IMR-90 (cell line): ENCODE data around the gene CDHR4. TPM values are rescaled to one million over a fixed set of nuclear protein-coding genes. Genes with fewer than 3 reads are reported as not detected.
A peak's percentile ranks its signal among the peaks of the same experiment; 100 is the strongest.

Source experiments
- ATAC-seq: fragments of 200-7000 bp; cut with Tn5 transposase; 2 replicates; pipeline ENCODE4 v1.9.1; 2020; ENCODE audit warnings: low read depth, mild to moderate bottlenecking, moderate library complexity
- BruUV-seq: library from RNA; stranded (reverse); fragments of 400-500 nt; replicated peaks from 2 replicates; lab custom pipeline; 2021; lab: Mats Ljungman, UMichigan
- CTCF ChIA-PET: fragments of 300-600 bp; formaldehyde crosslinking; extraction: SDS; loops from one replicate; lab custom pipeline; 2021; ENCODE audit warnings: antibody characterized with exemption; lab: Yijun Ruan, JAX
- POLR2A ChIA-PET: fragments of 300-600 bp; sonication (Branson Sonifier 250); formaldehyde crosslinking; loops from one replicate; lab custom pipeline; 2022; ENCODE audit warnings: antibody characterized with exemption; ENCODE audit not compliant: unreplicated experiment; lab: Charles Lee
- DNase-seq: peaks from one replicate; pipeline ENCODE4 v3.0.0; 2013
- H2AFZ ChIP-seq: replicated peaks from 2 replicates; pipeline ENCODE3; 2013; ENCODE audit warnings: low read length, mild to moderate bottlenecking; ENCODE audit not compliant: poor library complexity
- H2AK5ac ChIP-seq: 2 replicates; pipeline ENCODE4 v1.6.1; 2013; ENCODE audit warnings: low read depth, low read length, inconsistent platforms
- H2AK9ac ChIP-seq: replicated peaks from 2 replicates; pipeline ENCODE3; 2013; ENCODE audit warnings: mild to moderate bottlenecking, low read depth, low read length, moderate library complexity; ENCODE audit not compliant: poor library complexity
- H2BK120ac ChIP-seq: 2 replicates; pipeline ENCODE4 v1.6.1; 2013; ENCODE audit warnings: low read depth, low read length, inconsistent platforms
- H2BK15ac ChIP-seq: 3 replicates; pipeline ENCODE4 v1.6.1; 2013; ENCODE audit warnings: low read depth, low read length, inconsistent platforms
- H2BK20ac ChIP-seq: 2 replicates; pipeline ENCODE4 v1.6.1; 2013; ENCODE audit warnings: low read depth, mild to moderate bottlenecking, inconsistent platforms, low read length, moderate library complexity
- H2BK5ac ChIP-seq: 2 replicates; pipeline ENCODE4 v1.6.1; 2013; ENCODE audit warnings: mild to moderate bottlenecking, low read depth, low read length, inconsistent platforms; ENCODE audit not compliant: poor library complexity, severe bottlenecking
- H3K14ac ChIP-seq: replicated peaks from 2 replicates; pipeline ENCODE4 v1.6.1; 2013; ENCODE audit warnings: low read depth, low read length, inconsistent platforms
- H3K18ac ChIP-seq: 2 replicates; pipeline ENCODE4 v1.6.1; 2013; ENCODE audit warnings: low read depth, low read length, control low read depth
- H3K23ac ChIP-seq: 2 replicates; pipeline ENCODE4 v1.6.1; 2013; ENCODE audit warnings: low read depth, low read length, inconsistent platforms
- H3K27ac ChIP-seq: 2 replicates; pipeline ENCODE4 v1.5.1; 2013; ENCODE audit warnings: mild to moderate bottlenecking, control low read depth, low read length; ENCODE audit not compliant: insufficient read depth
- H3K27me3 ChIP-seq: 2 replicates; pipeline ENCODE4 v1.6.1; 2013; ENCODE audit warnings: low read length; ENCODE audit not compliant: control insufficient read depth, insufficient read depth
- H3K36me3 ChIP-seq: 2 replicates; pipeline ENCODE4 v1.6.1; 2013; ENCODE audit warnings: low read length, mixed read lengths; ENCODE audit not compliant: control insufficient read depth, insufficient read depth
- H3K4ac ChIP-seq: 2 replicates; pipeline ENCODE4 v1.6.1; 2013; ENCODE audit warnings: low read depth, low read length, inconsistent platforms
- H3K4me1 ChIP-seq: 2 replicates; pipeline ENCODE4 v1.6.1; 2013; ENCODE audit warnings: low read length, mixed read lengths; ENCODE audit not compliant: control insufficient read depth, insufficient read depth
- H3K4me2 ChIP-seq: 2 replicates; pipeline ENCODE4 v1.6.1; 2013; ENCODE audit warnings: low read depth, mild to moderate bottlenecking, control low read depth, low read length, moderate library complexity
- H3K4me3 ChIP-seq: 2 replicates; pipeline ENCODE4 v1.5.1; 2013; ENCODE audit warnings: low read depth, mild to moderate bottlenecking, control low read depth, low read length, moderate library complexity; ENCODE audit not compliant: insufficient read depth
- H3K56ac ChIP-seq: 2 replicates; pipeline ENCODE4 v1.6.1; 2013; ENCODE audit warnings: low read length, inconsistent platforms; ENCODE audit not compliant: insufficient read depth; ENCODE audit errors: extremely low read depth
- H3K79me1 ChIP-seq, 2 experiments: 2 replicates each; pipeline ENCODE4 v1.6.1; 2013; ENCODE audit warnings: low read length in 2 of 2, inconsistent platforms in 1 of 2, low read depth in 1 of 2
- H3K9ac ChIP-seq: 2 replicates; pipeline ENCODE4 v1.6.1; 2013; ENCODE audit warnings: low read depth, low read length, control low read depth
- H3K9me1 ChIP-seq: 2 replicates; pipeline ENCODE4 v1.6.1; 2013; ENCODE audit warnings: low read length, inconsistent platforms; ENCODE audit not compliant: insufficient read depth
- H3K9me3 ChIP-seq: 2 replicates; pipeline ENCODE4 v1.6.1; 2013; ENCODE audit warnings: low read length; ENCODE audit not compliant: control insufficient read depth, insufficient read depth
- H4K20me1 ChIP-seq: 2 replicates; pipeline ENCODE4 v1.6.1; 2013; ENCODE audit warnings: low read length, inconsistent platforms; ENCODE audit not compliant: insufficient read depth
- H4K5ac ChIP-seq: 2 replicates; pipeline ENCODE4 v1.6.1; 2013; ENCODE audit warnings: mild to moderate bottlenecking, low read depth, low read length, control low read depth
- H4K8ac ChIP-seq, 2 experiments: 2 replicates each; pipeline ENCODE4 v1.6.1; 2013; ENCODE audit warnings: low read depth in 2 of 2, low read length in 2 of 2, control low read depth in 1 of 2, inconsistent platforms in 1 of 2
- H4K91ac ChIP-seq: 2 replicates; pipeline ENCODE4 v1.6.1; 2013; ENCODE audit warnings: low read depth, low read length, inconsistent platforms; ENCODE audit not compliant: insufficient read depth
- BHLHE40 ChIP-seq: fragments of 150-350 bp; IDR thresholded peaks from 2 replicates; pipeline ENCODE4 v1.6.1; 2016; ENCODE audit warnings: mild to moderate bottlenecking, low read depth, low read length
- CHD1 ChIP-seq: IDR thresholded peaks from 2 replicates; pipeline ENCODE4 v1.6.1; 2012; ENCODE audit warnings: low read depth, low read length, improper control_type of control experiment
- CTCF ChIP-seq: conservative IDR thresholded peaks from 2 replicates; pipeline ENCODE4 v1.5.1; 2012; ENCODE audit warnings: mild to moderate bottlenecking, low read depth, low read length, improper control_type of control experiment
- ELK1 ChIP-seq: fragments of 150-350 bp; IDR thresholded peaks from 2 replicates; pipeline ENCODE4 v1.6.1; 2016; ENCODE audit warnings: low read depth, mild to moderate bottlenecking, low read length, moderate library complexity, borderline replicate concordance
- FOS ChIP-seq: fragments of 150-350 bp; IDR thresholded peaks from 2 replicates; pipeline ENCODE4 v1.6.1; 2016; ENCODE audit warnings: low read depth, low read length
- MAZ ChIP-seq: IDR thresholded peaks from 2 replicates; pipeline ENCODE4 v1.6.1; 2012; ENCODE audit warnings: low read depth, mild to moderate bottlenecking, low read length, improper control_type of control experiment, moderate library complexity, borderline replicate concordance
- NFE2L2 ChIP-seq: fragments of 150-350 bp; IDR thresholded peaks from 2 replicates; pipeline ENCODE4 v1.6.1; 2016; ENCODE audit warnings: low read depth, mild to moderate bottlenecking, low read length
- POLR2A ChIP-seq: IDR thresholded peaks from 2 replicates; pipeline ENCODE4 v1.6.1; 2012; ENCODE audit warnings: mild to moderate bottlenecking, low read depth, low read length
- RAD21 ChIP-seq: IDR thresholded peaks from 2 replicates; pipeline ENCODE4 v1.6.1; 2012; ENCODE audit warnings: low read length, improper control_type of control experiment
- RCOR1 ChIP-seq: IDR thresholded peaks from 2 replicates; pipeline ENCODE4 v1.6.1; 2012; ENCODE audit warnings: mild to moderate bottlenecking, low read length, improper control_type of control experiment; ENCODE audit not compliant: insufficient replicate concordance
- RFX5 ChIP-seq: IDR thresholded peaks from 2 replicates; pipeline ENCODE4 v1.8.0; 2012; ENCODE audit warnings: low read depth, mild to moderate bottlenecking, low read length, moderate library complexity
- SMC3 ChIP-seq: fragments of 150-350 bp; IDR thresholded peaks from 2 replicates; pipeline ENCODE4 v1.6.1; 2016; ENCODE audit warnings: low read depth, mild to moderate bottlenecking, antibody characterized with exemption, low read length, moderate library complexity
- WGBS, 2 experiments: methylation state at CpG; one replicate each; pipeline versions ENCODE4 v1.1.5 to v1.1.7; 2013; ENCODE audit warnings: missing lambda C conversion rate in 2 of 2; ENCODE audit not compliant: insufficient read length in 1 of 2; ENCODE audit errors: extremely low coverage in 2 of 2; 5-methylcytosine and 5-hydroxymethylcytosine counted together
- dilution Hi-C: fragments of 300-500 bp; cut with HindIII; formaldehyde crosslinking; loops from one replicate; pipeline ENCODE4 v1.14.3; 2018; ENCODE audit warnings: low sequenced_read_pairs; ENCODE audit not compliant: unreplicated experiment
- in situ Hi-C: fragments of 300-500 bp; cut with MboI; formaldehyde crosslinking; loops from 3 replicates; pipeline ENCODE4 v1.14.3; 2019; ENCODE audit warnings: low sequenced_read_pairs, inconsistent platforms, mixed read lengths
- intact Hi-C: fragments of 100-400 bp; cut with micrococcal nuclease; formaldehyde crosslinking; loops from 2 replicates; pipeline ENCODE4 v1.10.0; 2022
- polyA plus RNA-seq, 3 experiments: library from polyadenylated mRNA; depleted of rRNA; stranded (reverse); fragments of >200 nt; gene quantifications; 2 replicates each; pipeline ENCODE4 v1.2.3, GENCODE V29; 2012; ENCODE audit warnings: low replicate concordance in 1 of 3
- total RNA-seq: library from RNA; depleted of rRNA; stranded (reverse); fragments of >200 nt; gene quantifications from 2 replicates; pipeline ENCODE4 v1.2.3, GENCODE V29; 2012

The CDHR4 gene
- total and polyA plus RNA-seq, 2 of the 4 experiments (the other 2 are of a cell fraction), result not detected

GRCh38 chr3:49790626-49791411 lies 8.9 kb downstream of the CDHR4 start (continued):
- TF ChIP-seq RCOR1, result no peak

- CTCF ChIA-PET, result no interaction called here
- POLR2A ChIA-PET, result no interaction called here
These were observed 11.6 kb downstream of the CDHR4 start for GRCh38 chr3:49788056-49788455.

More at GRCh38 chr3:49788056-49788455, 11.6 kb downstream of the CDHR4 start:
- Histone ChIP-seq H3K18ac (no peak overlapping the region), H3K56ac (no peak overlapping the region), H3K14ac (no peak overlapping the region), H2AFZ (peak overlapping the region; percentile 61), H4K20me1 (peaks cover 5% of the 10 kb centered on the region; the same call in 1 of the 2 replicates), H3K4me3 (no peak overlapping the region), H3K4ac (no peak overlapping the region), H3K9me3 (no peaks in the 10 kb centered on the region), H3K4me1 (peaks cover 7% of the 10 kb centered on the region), H4K91ac (no peak overlapping the region), H3K23ac (no peak overlapping the region), H4K8ac (no peak overlapping the region), H3K9me1 (peaks cover 5% of the 10 kb centered on the region), H3K79me1 (peaks cover 4 to 34% of the 10 kb centered on the region in 2 experiments), H3K4me2 (no peak overlapping the region), H3K27ac (no peak overlapping the region), H2BK120ac (no peak overlapping the region), H2BK15ac (no peak overlapping the region), H2BK5ac (no peak overlapping the region), H2BK20ac (no peak overlapping the region), H3K36me3 (peaks cover 4% of the 10 kb centered on the region; the same call in 1 of the 2 replicates), H2AK5ac (no peak overlapping the region), H3K9ac (no peak overlapping the region), H3K27me3 (peaks cover 5% of the 10 kb centered on the region; the same call in 1 of the 2 replicates), H2AK9ac (no peak overlapping the region), H4K5ac (no peak overlapping the region)
- ATAC-seq (no peak), DNase-seq (no peak)
- dilution Hi-C loops (no loop called here), in situ Hi-C loops (no loop called here), intact Hi-C loops (no loop called here)
- TF ChIP-seq RFX5 (no peak), NFE2L2 (no peak), BHLHE40 (no peak), MAZ (no peak), ELK1 (no peak), SMC3 (no peak), RAD21 (no peak), POLR2A (no peak), CHD1 (no peak), RCOR1 (no peak), CTCF (no peak), FOS (no peak)
- BruUV-seq, result no TSS peak
- 83% methylated on average over 1 of the region's 2 CpGs; no CpG with 5 or more reads in 1 of the 2 experiments for WGBS, 2 experiments
